ACC112 (cell line): Measurements from ENCODE around the gene DHH.
"Not testable (repeated sequence)": the region's sequence is repeated elsewhere in the genome, so short reads cannot be mapped to it uniquely, and the experiment has no call there.

ENCODE experiments used
- H2AFZ ChIP-seq: fragments of 200-600 bp; sonication (generic); one replicate; pipeline ENCODE4 v1.6.0; 2017; ENCODE audit warnings: antibody characterized with exemption, low read length; ENCODE audit not compliant: unreplicated experiment
- H3K27ac ChIP-seq: fragments of 200-600 bp; sonication (generic); 2 replicates; pipeline ENCODE4 v1.5.1; 2014; ENCODE audit warnings: low read depth, mild to moderate bottlenecking, antibody characterized with exemption, low read length, moderate library complexity
- H3K27me3 ChIP-seq: fragments of 200-600 bp; sonication (generic); 2 replicates; pipeline ENCODE4 v1.6.1; 2014; ENCODE audit warnings: mild to moderate bottlenecking, antibody characterized with exemption, low read length, moderate library complexity, mixed read lengths; ENCODE audit not compliant: insufficient read depth
- H3K36me3 ChIP-seq: fragments of 200-600 bp; sonication (generic); 2 replicates; pipeline ENCODE4 v1.6.1; 2016; ENCODE audit warnings: mild to moderate bottlenecking, antibody characterized with exemption, low read length, moderate library complexity, mixed read lengths; ENCODE audit not compliant: insufficient read depth
- H3K4me1 ChIP-seq: fragments of 200-600 bp; sonication (generic); one replicate; pipeline ENCODE4 v1.6.1; 2016; ENCODE audit warnings: low read length, mixed read lengths; ENCODE audit not compliant: insufficient read depth, unreplicated experiment, control insufficient read depth
- H3K4me3 ChIP-seq: fragments of 200-600 bp; sonication (generic); 2 replicates; pipeline ENCODE4 v1.5.1; 2014; ENCODE audit warnings: mild to moderate bottlenecking, low read depth, low read length
- H3K79me2 ChIP-seq: fragments of 200-600 bp; sonication (generic); one replicate; pipeline ENCODE4 v1.6.0; 2016; ENCODE audit warnings: low read length; ENCODE audit not compliant: control insufficient read depth, unreplicated experiment, insufficient read depth

The DHH gene

DNA sequence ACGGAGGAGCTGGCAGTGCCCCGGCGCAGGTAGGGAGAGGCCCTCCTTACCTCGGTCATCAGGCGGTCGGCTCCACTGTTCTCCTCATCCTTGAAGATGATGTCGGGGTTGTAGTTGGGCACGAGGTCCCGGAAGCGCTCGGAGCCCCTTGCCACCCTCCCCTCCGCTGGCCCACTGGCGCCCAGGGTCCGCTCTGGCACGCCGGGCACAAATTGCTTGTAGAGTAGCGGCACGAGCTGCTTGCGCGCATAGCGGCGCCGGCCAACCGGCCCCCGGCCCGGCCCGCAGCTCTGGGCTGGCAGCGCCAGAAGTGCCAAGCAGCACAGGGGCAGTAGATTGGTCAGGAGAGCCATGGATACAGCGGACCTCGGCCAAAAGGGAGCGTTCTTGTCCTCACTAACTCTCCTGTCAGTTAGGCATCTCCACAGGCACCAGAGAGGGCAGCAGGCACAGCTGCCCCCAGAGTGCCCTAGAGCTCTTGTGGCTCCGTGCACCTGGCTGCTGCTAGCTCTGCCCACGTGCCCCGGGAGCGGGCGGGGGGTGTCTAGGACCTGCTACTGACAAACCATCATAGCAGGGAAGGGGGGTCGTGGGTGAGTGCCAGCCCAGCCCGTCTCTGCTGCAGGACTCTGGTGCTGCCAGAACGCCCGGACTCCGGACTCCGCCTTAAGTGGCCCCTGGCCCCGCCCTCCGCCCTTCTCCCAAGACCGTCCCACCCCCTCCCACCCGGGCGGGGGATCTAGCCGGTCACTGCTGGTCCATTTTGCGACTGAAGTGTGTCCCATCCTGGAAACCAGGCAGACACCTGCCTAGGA is at the start of gene DHH:
TSS of gene DHH (minus strand) at position 642 of the 815 bp plus-strand sequence. CDS start at position 353, 289 bp downstream.
- Histone ChIP-seq H3K4me3 (peak within 1 kb of the TSS; percentile 45; the same call in 1 of the 2 replicates), H3K36me3 (no peaks in the 10 kb centered on the region; the same call in 1 of the 2 replicates), H3K27me3 (peaks cover 48% of the 10 kb centered on the region), H3K79me2 (no peaks in the 10 kb centered on the region), H2AFZ (no peak within 1 kb of the TSS), H3K27ac (no peak within 1 kb of the TSS), H3K4me1 (peaks cover 26% of the 10 kb centered on the region)

DNA sequence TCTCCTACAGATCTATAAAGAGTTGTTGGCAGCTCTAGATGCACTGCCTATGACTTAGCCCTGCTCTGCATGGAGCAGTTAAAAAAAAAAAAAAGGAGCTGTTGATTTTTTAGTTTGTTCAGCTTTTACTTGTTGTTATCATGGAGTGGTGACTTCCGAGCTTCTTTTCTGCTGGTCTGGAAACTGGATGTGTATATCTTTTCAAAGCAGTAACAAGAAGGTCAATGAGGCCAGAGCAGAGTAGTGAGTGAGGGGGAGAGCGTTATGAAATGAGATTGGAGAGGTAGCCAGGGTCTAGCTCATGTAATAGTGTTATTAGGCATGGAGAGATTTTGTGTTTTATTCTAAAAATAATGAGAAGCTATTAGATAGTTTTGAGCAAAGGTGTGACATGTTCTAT is 49.8 kb upstream of the DHH start:
- Histone ChIP-seq H2AFZ (no peak overlapping the region), H3K4me1 (no peaks in the 10 kb centered on the region), H3K27ac (no peak overlapping the region), H3K4me3 (no peak overlapping the region), H3K36me3 (no peaks in the 10 kb centered on the region), H3K79me2 (no peaks in the 10 kb centered on the region), H3K27me3 (no peaks in the 10 kb centered on the region)

DNA sequence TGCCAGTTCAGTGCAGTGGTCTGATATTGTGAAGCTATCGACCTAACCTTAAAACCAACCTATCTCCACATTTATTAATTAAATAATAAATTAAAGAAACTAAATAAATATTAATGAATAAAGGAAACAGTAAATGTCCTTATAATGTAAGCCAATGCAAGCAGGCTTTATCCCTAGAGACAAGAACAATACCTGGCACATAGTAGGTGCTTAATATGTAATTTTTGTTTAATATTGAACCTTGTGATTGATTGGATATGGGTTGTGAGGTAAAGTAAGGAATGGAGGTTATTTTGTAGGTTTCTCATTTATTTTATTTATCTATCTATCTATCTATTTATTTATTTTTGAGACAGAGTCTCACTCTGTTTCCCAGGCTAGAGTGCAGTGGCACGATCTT is 44.4 kb upstream of the DHH start:
- H3K27ac ChIP-seq = no peak overlapping the region
- H3K4me3 ChIP-seq = no peak overlapping the region

DNA sequence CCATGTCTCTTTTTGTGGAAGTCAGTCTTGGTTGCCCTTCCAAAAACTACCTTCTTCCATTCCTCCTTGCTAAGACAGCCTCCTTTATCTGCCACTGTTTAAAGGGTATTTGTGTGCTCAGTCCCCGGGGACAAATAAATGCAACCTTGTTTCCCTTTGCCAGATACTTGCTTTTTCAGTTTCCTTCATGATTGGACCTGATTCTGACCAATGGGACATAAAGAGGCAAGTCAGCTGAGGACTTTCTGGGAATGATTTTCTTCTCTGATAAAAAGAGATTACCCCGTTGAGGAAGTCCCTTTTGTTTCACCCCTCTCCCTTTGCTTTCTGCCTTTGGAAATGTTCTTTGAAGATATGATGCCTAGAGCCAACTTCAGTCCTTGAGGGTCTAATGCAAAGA is 44.0 kb upstream of the DHH start:
- H3K79me2 ChIP-seq = peaks cover 9% of the 10 kb centered on the region
- H2AFZ ChIP-seq = no peak overlapping the region
- H3K27me3 ChIP-seq = no peaks in the 10 kb centered on the region
- H3K36me3 ChIP-seq = no peaks in the 10 kb centered on the region
- H3K4me1 ChIP-seq = peaks cover 4% of the 10 kb centered on the region
- no peak overlapping the region for H3K4me3 ChIP-seq
- no peak overlapping the region for H3K27ac ChIP-seq

More for the DNA sequence above, 44.4 kb upstream of the DHH start:
- H3K79me2 ChIP-seq = peaks cover 5% of the 10 kb centered on the region
- H3K36me3 ChIP-seq = no peaks in the 10 kb centered on the region
- H3K4me1 ChIP-seq = peaks cover under 1% of the 10 kb centered on the region
- H3K27me3 ChIP-seq = no peaks in the 10 kb centered on the region
- no peak overlapping the region for H2AFZ ChIP-seq

DNA sequence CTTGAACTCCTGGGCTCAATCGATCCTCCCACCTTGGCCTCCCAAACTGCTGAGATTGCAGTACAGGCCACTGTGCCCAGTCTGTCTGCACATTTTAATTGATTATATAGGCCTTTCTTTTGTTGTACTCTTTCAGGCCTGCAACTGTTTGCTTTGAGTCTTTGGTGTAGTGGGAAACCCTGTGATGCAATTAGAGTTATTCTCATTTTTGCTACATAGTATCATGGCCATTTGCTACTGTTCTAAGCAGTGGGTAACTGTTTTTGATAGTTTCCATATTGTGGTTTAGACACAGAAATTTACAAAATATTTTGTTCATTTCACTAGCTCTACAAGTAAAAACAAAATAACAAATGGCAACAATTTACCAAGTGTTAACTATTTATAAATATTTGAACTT is 42.9 kb upstream of the DHH start:
- no peaks in the 10 kb centered on the region for H3K36me3 ChIP-seq
- H3K27me3 ChIP-seq = no peaks in the 10 kb centered on the region
- no peak overlapping the region for H2AFZ ChIP-seq
- H3K79me2 ChIP-seq = peaks cover 20% of the 10 kb centered on the region
- H3K4me1 ChIP-seq = peaks cover 16% of the 10 kb centered on the region
- no peak overlapping the region for H3K4me3 ChIP-seq
- H3K27ac ChIP-seq = no peak overlapping the region

DNA sequence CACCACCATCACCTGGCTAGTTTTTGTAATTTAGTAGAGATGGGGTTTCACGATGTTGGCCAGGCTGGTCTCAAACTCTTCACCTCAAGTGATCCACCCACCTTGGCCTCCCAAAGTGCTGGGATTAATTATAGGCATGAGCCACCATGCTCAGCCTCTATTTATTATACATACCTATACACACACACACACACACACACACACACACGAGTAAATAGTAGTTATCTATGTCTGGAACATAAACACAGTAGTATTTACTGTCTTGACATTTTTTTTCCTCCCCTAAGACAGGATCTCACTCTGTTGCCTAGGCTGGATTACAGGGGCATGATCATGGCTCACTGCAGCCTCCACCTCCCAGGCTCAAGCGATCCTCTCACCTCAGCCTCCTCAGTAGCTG is 42.4 kb upstream of the DHH start:
- H3K27me3 ChIP-seq, H2AFZ ChIP-seq, H3K4me3 ChIP-seq, H3K27ac ChIP-seq, H3K36me3 ChIP-seq: not testable (repeated sequence)
- Histone ChIP-seq H3K4me1 (peaks cover 16% of the 10 kb centered on the region), H3K79me2 (peaks cover 25% of the 10 kb centered on the region)

DNA sequence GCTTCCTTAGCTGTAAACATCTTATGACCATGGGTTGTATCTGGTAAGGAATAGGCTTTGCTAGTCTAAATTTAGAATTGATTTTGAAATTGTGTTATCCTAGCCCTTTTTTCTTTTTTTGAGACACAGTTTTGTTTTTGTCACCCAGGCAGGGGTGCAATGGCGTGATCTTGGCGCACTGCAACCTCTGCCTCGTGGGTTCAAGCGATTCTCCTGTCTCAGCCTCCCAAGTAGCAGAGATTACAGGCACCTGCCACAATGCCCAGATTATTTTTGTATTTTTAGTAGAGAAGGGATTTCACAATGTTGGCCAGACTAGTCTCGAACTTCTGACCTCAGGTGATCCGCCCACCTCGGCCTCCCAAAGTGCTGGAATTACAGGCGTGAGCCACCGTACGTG is 39.0 kb upstream of the DHH start:
- Histone ChIP-seq H3K27ac (no peak overlapping the region), H2AFZ (no peak overlapping the region), H3K79me2 (peaks cover 55% of the 10 kb centered on the region), H3K4me1 (peaks cover 24% of the 10 kb centered on the region), H3K27me3 (no peaks in the 10 kb centered on the region), H3K36me3 (peaks cover 17% of the 10 kb centered on the region), H3K4me3 (peak overlapping the region; percentile 97)

DNA sequence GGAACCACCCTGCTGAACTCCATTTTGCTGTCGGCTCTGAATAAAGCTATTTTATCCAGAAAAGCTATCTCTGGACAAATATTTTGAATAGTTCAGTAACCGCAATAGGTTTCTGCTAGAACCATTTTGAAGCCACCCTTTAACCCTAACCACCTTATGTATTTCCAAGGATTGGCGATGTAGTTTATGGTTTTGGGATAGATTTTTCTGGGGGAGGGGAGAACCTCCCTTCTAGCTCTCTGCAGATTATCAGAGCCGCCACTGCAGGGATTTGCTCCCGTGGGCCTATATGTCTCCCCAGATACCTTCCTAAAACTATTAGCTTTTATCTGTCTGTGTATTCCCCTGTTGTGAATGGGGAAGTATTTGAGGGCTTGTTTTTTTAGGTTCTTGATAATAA is 38.4 kb upstream of the DHH start:
- Histone ChIP-seq H3K4me1 (peaks cover 24% of the 10 kb centered on the region), H2AFZ (peak overlapping the region; percentile 81), H3K79me2 (peaks cover 55% of the 10 kb centered on the region), H3K4me3 (peak overlapping the region; percentile 97), H3K27ac (peak overlapping the region; percentile 51; the same call in 1 of the 2 replicates), H3K27me3 (no peaks in the 10 kb centered on the region), H3K36me3 (peaks cover 17% of the 10 kb centered on the region)

DNA sequence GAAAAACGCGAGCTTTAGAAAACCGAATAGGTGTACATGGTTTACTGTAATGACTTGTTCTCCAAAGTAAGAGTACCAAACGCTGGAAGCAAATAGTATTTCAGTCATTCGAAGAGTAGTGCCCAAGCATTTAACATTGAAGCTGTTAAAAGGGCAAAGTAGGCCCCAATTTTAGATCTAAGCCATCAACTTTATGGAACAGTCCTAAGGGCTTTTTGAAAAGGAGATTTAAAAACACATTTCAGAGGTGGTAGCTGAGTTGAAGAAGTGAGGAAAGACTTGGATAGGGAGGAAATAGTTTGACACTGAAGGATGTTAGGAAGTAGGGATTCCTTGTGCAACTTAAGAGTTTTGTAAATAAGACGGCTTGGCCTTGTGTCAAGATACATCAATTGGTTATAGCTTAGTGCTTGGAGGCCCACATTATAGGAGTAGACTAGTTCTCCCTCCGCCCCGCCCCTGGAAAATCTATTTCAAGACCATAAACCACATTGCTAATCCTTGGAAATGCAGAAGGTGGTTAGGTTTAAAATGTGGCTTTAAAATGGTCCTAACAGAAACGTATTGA is 37.4 kb upstream of the DHH start:
- Histone ChIP-seq H3K27ac (peak overlapping the region; percentile 51), H2AFZ (peak overlapping the region; percentile 81)

DNA sequence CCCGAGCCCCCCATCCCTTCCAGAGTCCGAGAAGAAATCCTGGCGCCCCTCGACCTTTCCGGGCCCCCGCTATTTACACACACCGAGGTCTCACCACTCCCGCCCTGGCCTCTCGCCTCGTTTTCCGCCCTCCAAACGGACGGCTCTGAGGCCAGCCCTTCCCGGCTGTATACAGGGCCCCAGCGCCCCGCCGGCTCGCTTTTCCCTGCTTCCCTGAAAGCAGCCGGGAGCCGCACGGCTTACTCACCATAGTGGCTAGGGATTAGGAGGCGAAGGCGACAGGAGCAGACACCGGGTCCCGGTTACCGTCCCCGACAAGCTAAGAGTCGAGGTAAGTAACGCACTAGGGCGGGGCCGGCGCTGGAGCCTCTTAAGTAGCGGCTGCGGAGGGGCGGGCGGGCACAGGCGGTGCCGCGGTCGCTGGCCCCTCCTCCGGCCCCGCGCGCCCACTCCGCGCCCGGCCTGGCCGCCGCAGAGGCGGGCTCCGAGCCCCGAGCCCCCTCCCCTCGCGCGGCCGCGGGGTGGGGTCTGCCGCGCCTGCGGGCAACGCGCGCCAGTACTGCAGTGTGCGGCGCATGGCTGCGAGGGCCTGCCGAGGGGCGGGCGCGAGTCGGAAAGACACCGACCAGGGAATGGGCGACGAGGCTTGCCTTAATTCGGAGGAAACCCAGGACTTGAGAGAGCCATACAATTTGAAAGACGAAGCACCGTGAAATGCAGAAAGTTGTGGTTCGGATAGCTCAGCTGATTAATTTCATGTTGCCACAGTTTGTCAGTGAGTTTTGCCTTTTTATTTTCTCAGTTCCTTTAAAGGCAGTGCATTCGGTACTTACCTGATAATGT is 36.7 kb upstream of the DHH start, which contains the start of gene TUBA1B:
TSS of gene TUBA1B (minus strand) at position 345 of the 843 bp plus-strand sequence. CDS start at position 250, 95 bp downstream.
- Histone ChIP-seq H3K79me2 (peaks cover 58% of the 10 kb centered on the region), H2AFZ (peak within 1 kb of the TSS; percentile 81), H3K27me3 (no peaks in the 10 kb centered on the region), H3K4me1 (peaks cover 28% of the 10 kb centered on the region), H3K36me3 (peaks cover 30% of the 10 kb centered on the region), H3K4me3 (peak within 1 kb of the TSS; percentile 97), H3K27ac (peak within 1 kb of the TSS; percentile 98)

More for the DNA sequence above, 37.4 kb upstream of the DHH start:
- H3K36me3 ChIP-seq = peaks cover 26% of the 10 kb centered on the region
- peaks cover 58% of the 10 kb centered on the region for H3K79me2 ChIP-seq
- no peaks in the 10 kb centered on the region for H3K27me3 ChIP-seq
- H3K4me1 ChIP-seq = peaks cover 28% of the 10 kb centered on the region
- H3K4me3 ChIP-seq = peak overlapping the region; percentile 97
